Neuronal stem cell (in vitro differentiated cells): ENCODE data around the gene VPS26B.

Experiments
- DNase-seq: peaks from one replicate; pipeline ENCODE4 v3.0.0-alpha.2; 2013; ENCODE audit warnings: low spot score
- H2AFZ ChIP-seq: one replicate; pipeline ENCODE4 v1.6.1; 2013; ENCODE audit warnings: mild to moderate bottlenecking, low read length, inconsistent platforms
- H2AK5ac ChIP-seq: 2 replicates; pipeline ENCODE4 v1.6.1; 2013; ENCODE audit warnings: low read depth, mild to moderate bottlenecking, inconsistent platforms, low read length, moderate library complexity, mixed read lengths
- H2BK120ac ChIP-seq: 2 replicates; pipeline ENCODE4 v1.6.1; 2013; ENCODE audit warnings: low read depth, mild to moderate bottlenecking, inconsistent platforms, low read length, moderate library complexity, mixed read lengths
- H2BK12ac ChIP-seq: one replicate; pipeline ENCODE4 v1.6.1; 2013; ENCODE audit warnings: low read length, inconsistent platforms
- H2BK15ac ChIP-seq: 2 replicates; pipeline ENCODE4 v1.6.1; 2013; ENCODE audit warnings: mild to moderate bottlenecking, low read length, inconsistent platforms, mixed read lengths
- H2BK5ac ChIP-seq: one replicate; pipeline ENCODE4 v1.6.1; 2013; ENCODE audit warnings: inconsistent platforms, mild to moderate bottlenecking, low read length, moderate library complexity
- H3K14ac ChIP-seq: one replicate; pipeline ENCODE4 v1.6.1; 2013; ENCODE audit warnings: low read length, inconsistent platforms
- H3K18ac ChIP-seq: 2 replicates; pipeline ENCODE4 v1.6.1; 2013; ENCODE audit warnings: low read length, inconsistent platforms
- H3K23ac ChIP-seq: 2 replicates; pipeline ENCODE4 v1.6.1; 2013; ENCODE audit warnings: low read depth, mild to moderate bottlenecking, mixed read lengths, low read length, inconsistent platforms; ENCODE audit not compliant: poor library complexity
- H3K27ac ChIP-seq: replicated peaks from 3 replicates; pipeline ENCODE4 v1.5.1; 2013; ENCODE audit warnings: low read length, inconsistent platforms
- H3K27me3 ChIP-seq, 3 experiments: 2 replicates each; pipeline ENCODE4 v1.6.1; 2013; ENCODE audit warnings: low read length in 3 of 3, mild to moderate bottlenecking in 2 of 3, inconsistent platforms in 1 of 3, low read depth in 1 of 3, mixed read lengths in 1 of 3, moderate library complexity in 1 of 3; ENCODE audit not compliant: control insufficient read depth in 3 of 3, insufficient read depth in 3 of 3
- H3K36me3 ChIP-seq, 2 donors: replicated peaks in 1 of 2; 2 replicates each; pipeline ENCODE4 v1.6.1; 2013; ENCODE audit warnings: low read length in 2 of 2; ENCODE audit not compliant: control insufficient read depth in 2 of 2, insufficient read depth in 2 of 2
- H3K4ac ChIP-seq: 2 replicates; pipeline ENCODE4 v1.6.1; 2013; ENCODE audit warnings: inconsistent platforms, mild to moderate bottlenecking, low read length, moderate library complexity
- H3K4me1 ChIP-seq, 2 donors: 1 replicate in 1 of 2; 2 replicates in 1 of 2; pipeline ENCODE4 v1.6.1; 2013; ENCODE audit warnings: low read length in 2 of 2, low read depth in 1 of 2; ENCODE audit not compliant: control insufficient read depth in 2 of 2, insufficient read depth in 1 of 2
- H3K4me2 ChIP-seq: one replicate; pipeline ENCODE4 v1.6.1; 2013; ENCODE audit warnings: mild to moderate bottlenecking, low read length, inconsistent platforms; ENCODE audit not compliant: insufficient read depth, poor library complexity, severe bottlenecking
- H3K4me3 ChIP-seq, 2 donors: 2 replicates each; pipeline ENCODE4 v1.5.1; 2013; ENCODE audit warnings: low read length in 2 of 2, mild to moderate bottlenecking in 2 of 2, inconsistent platforms in 1 of 2, moderate library complexity in 1 of 2
- H3K79me1 ChIP-seq: one replicate; pipeline ENCODE4 v1.6.1; 2013; ENCODE audit warnings: low read depth, mild to moderate bottlenecking, inconsistent platforms, low read length, moderate library complexity
- H3K9ac ChIP-seq: one replicate; pipeline ENCODE4 v1.6.1; 2013; ENCODE audit warnings: mild to moderate bottlenecking, low read depth, low read length, inconsistent platforms; ENCODE audit not compliant: poor library complexity
- H3K9me3 ChIP-seq, 2 donors: replicated peaks in 1 of 2; 2 replicates each; pipeline versions ENCODE3 to v1.6.1; 2013; ENCODE audit warnings: low read length in 2 of 2, mild to moderate bottlenecking in 2 of 2, inconsistent platforms in 1 of 2, low read depth in 1 of 2, mixed read lengths in 1 of 2, moderate library complexity in 1 of 2; ENCODE audit not compliant: control insufficient read depth in 2 of 2, insufficient read depth in 1 of 2
- H4K8ac ChIP-seq: one replicate; pipeline ENCODE4 v1.6.1; 2013; ENCODE audit warnings: low read depth, mild to moderate bottlenecking, inconsistent platforms, low read length, moderate library complexity
- H4K91ac ChIP-seq: one replicate; pipeline ENCODE4 v1.6.1; 2013; ENCODE audit warnings: low read length, low read depth, mild to moderate bottlenecking, inconsistent platforms; ENCODE audit not compliant: poor library complexity
- WGBS, 2 donors: extraction: QIAGEN DNeasy Blood & Tissue Kit; methylation state at CpG; one replicate each; pipeline ENCODE4 v1.1.7; 2013; ENCODE audit warnings: missing lambda C conversion rate in 2 of 2, mixed read lengths in 1 of 2; ENCODE audit not compliant: insufficient read length in 2 of 2, insufficient replicate concordance in 1 of 2; ENCODE audit errors: extremely low coverage in 2 of 2; 5-methylcytosine and 5-hydroxymethylcytosine counted together

Gene VPS26B

GRCh38 chr11:134231958-134232659 lies 7.6 kb downstream of the VPS26B start:
- DNase-seq, result no peak
- no CpG with 5 or more reads among the region's 10 CpGs for WGBS, 2 donors
- Histone ChIP-seq H3K4ac (no peak overlapping the region), H3K4me2 (no peak overlapping the region), H2BK12ac (no peak overlapping the region), H3K79me1 (peaks cover 2% of the 10 kb centered on the region), H4K91ac (no peak overlapping the region), H3K4me1 (peaks cover 0 to 2% of the 10 kb centered on the region in 2 donors), H3K9me3 (no peaks in the 10 kb centered on the region), H3K9ac (no peak overlapping the region), H3K36me3 (peaks cover 0 to 14% of the 10 kb centered on the region in 2 donors), H2AK5ac (no peak overlapping the region), H2BK15ac (no peak overlapping the region), H2AFZ (no peak overlapping the region), H3K23ac (no peak overlapping the region), H3K27me3 (no peaks in the 10 kb centered on the region), H3K27ac (no peak overlapping the region), H2BK5ac (no peak overlapping the region), H2BK120ac (no peak overlapping the region), H4K8ac (no peak overlapping the region), H3K18ac (no peak overlapping the region), H3K4me3 (no peak overlapping the region), H3K14ac (no peak overlapping the region)

- no peak overlapping the region for H3K9ac ChIP-seq
- H3K4me1 ChIP-seq, result peaks cover 0 to 2% of the 10 kb centered on the region in 2 donors
- H3K27me3 ChIP-seq, result no peaks in the 10 kb centered on the region
- H3K23ac ChIP-seq, result no peak overlapping the region
- no peak for DNase-seq
- no peak overlapping the region for H2AK5ac ChIP-seq
- H3K79me1 ChIP-seq, result peaks cover 2% of the 10 kb centered on the region
- H3K14ac ChIP-seq, result no peak overlapping the region
- H3K4me3 ChIP-seq, result no peak overlapping the region
- no peak overlapping the region for H4K91ac ChIP-seq
- peaks cover 0 to 14% of the 10 kb centered on the region in 2 donors for H3K36me3 ChIP-seq
- no peak overlapping the region for H2AFZ ChIP-seq
- no peak overlapping the region for H2BK15ac ChIP-seq
- no CpG with 5 or more reads among the region's 4 CpGs for WGBS, 2 donors
- H3K4me2 ChIP-seq, result no peak overlapping the region
- H3K27ac ChIP-seq, result no peak overlapping the region
- H2BK5ac ChIP-seq, result no peak overlapping the region
- H3K9me3 ChIP-seq, result no peaks in the 10 kb centered on the region
- H3K18ac ChIP-seq, result no peak overlapping the region
- H2BK12ac ChIP-seq, result no peak overlapping the region
- no peak overlapping the region for H2BK120ac ChIP-seq
- H4K8ac ChIP-seq, result no peak overlapping the region
- no peak overlapping the region for H3K4ac ChIP-seq
Measured at GRCh38 chr11:134233729-134234179, 9.3 kb downstream of the VPS26B start.

- Histone ChIP-seq H3K4me2 (no peak overlapping the region), H2AK5ac (no peak overlapping the region), H3K23ac (no peak overlapping the region), H4K91ac (no peak overlapping the region), H2AFZ (no peak overlapping the region), H3K4me1 (no peaks in the 10 kb centered on the region), H2BK120ac (no peak overlapping the region), H3K4ac (no peak overlapping the region), H3K79me1 (peaks cover 2% of the 10 kb centered on the region), H3K27me3 (no peaks in the 10 kb centered on the region), H3K4me3 (no peak overlapping the region), H2BK15ac (no peak overlapping the region), H3K36me3 (peaks cover 0 to 29% of the 10 kb centered on the region in 2 donors), H4K8ac (no peak overlapping the region), H2BK12ac (no peak overlapping the region), H3K14ac (no peak overlapping the region), H3K9ac (no peak overlapping the region), H3K27ac (no peak overlapping the region), H3K9me3 (no peaks in the 10 kb centered on the region), H2BK5ac (no peak overlapping the region), H3K18ac (no peak overlapping the region)
- WGBS, 2 donors, result no CpG with 5 or more reads among the region's 3 CpGs
- DNase-seq, result no peak
Measured at GRCh38 chr11:134235399-134235798, 10.9 kb downstream of the VPS26B start.

GRCh38 chr11:134236834-134237556 lies 12.5 kb downstream of the VPS26B start:
- Histone ChIP-seq H4K8ac (no peak overlapping the region), H3K9ac (no peak overlapping the region), H3K27me3 (no peaks in the 10 kb centered on the region), H2AFZ (no peak overlapping the region), H3K36me3 (peaks cover 3 to 43% of the 10 kb centered on the region in 2 donors), H3K18ac (no peak overlapping the region), H2BK5ac (no peak overlapping the region), H3K9me3 (no peaks in the 10 kb centered on the region), H3K23ac (no peak overlapping the region), H3K4me2 (no peak overlapping the region), H3K14ac (no peak overlapping the region), H2AK5ac (no peak overlapping the region), H2BK12ac (no peak overlapping the region), H3K4me3 (no peak overlapping the region), H4K91ac (no peak overlapping the region), H3K27ac (no peak overlapping the region), H2BK15ac (no peak overlapping the region), H2BK120ac (no peak overlapping the region), H3K4me1 (no peaks in the 10 kb centered on the region), H3K4ac (no peak overlapping the region), H3K79me1 (no peaks in the 10 kb centered on the region)
- no peak for DNase-seq
- whole genome bisulfite sequencing, 2 donors, result no CpG with 5 or more reads among the region's 7 CpGs
